Sciatic nerve (tissue), 2 donors: ENCODE measurements around the gene CDK13. TPM values are rescaled to one million over a fixed set of nuclear protein-coding genes. Genes with fewer than 3 reads are reported as not detected.

Experiments
- ATAC-seq: fragments of 200-7000 bp; cut with Tn5 transposase; one replicate; pipeline ENCODE4 v1.9.1; 2020; ENCODE audit warnings: mild to moderate bottlenecking, moderate library complexity
- DNase-seq: peaks from one replicate; pipeline ENCODE4 v3.0.0-alpha.2; 2020; ENCODE audit warnings: low spot score
- intact Hi-C: fragments of 100-400 bp; cut with DNase I; formaldehyde crosslinking; loops from one replicate; pipeline ENCODE4 v1.14.2; 2022
- total RNA-seq: library from RNA; stranded (reverse); fragmentation: NEBNext Ultra II Directional; extraction: Animal tissue kit (Norgen Biotek cat#: 25700); gene quantifications from one replicate; pipeline ENCODE4 v1.2.1, GENCODE V29; 2021
- donor health status: DM: no; HTN: no; CAD: no.
- donor health status: DM: no; HTN: no; CAD: no.

Gene CDK13
- total RNA-seq, 1 donor from 2014 or later, result 77.7 TPM

DNA sequence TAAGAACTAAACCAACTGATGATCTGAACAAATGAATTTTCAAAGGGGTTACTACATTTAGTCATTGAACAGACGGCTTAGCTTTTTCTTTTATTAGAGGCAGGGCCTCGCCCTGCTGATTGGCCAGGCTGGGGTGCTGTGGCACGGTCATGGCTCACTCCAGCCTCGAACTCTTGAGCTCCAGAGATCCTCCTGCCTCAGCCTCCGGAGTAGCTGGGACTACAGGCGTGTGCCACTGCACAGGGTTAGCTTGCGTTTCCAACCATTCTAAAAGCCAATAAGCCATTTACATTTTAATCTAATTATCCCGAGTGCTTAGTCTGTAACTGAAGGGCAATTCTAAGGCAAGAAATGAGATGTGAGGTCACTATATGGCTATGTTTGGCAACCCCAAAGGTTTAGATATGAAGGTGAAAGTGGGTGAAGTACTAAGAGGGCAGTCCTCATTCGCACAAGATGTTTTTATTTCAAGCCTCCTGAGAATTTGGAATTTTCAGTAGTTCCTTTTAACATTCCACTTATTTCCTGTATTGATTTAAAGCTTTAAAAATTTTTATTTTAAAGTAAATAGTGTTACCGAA, 1.6 kb upstream of the CDK13 start:
- intact Hi-C loops, result no loop called here
- no peak for DNase-seq
- no peak for ATAC-seq

- intact Hi-C loops, result no loop called here
- DNase-seq, result peak; percentile 99
- peak; percentile 97 for ATAC-seq
Measured at GRCh38 chr7:39948956-39949928, 814 bp upstream of the CDK13 start.

DNA sequence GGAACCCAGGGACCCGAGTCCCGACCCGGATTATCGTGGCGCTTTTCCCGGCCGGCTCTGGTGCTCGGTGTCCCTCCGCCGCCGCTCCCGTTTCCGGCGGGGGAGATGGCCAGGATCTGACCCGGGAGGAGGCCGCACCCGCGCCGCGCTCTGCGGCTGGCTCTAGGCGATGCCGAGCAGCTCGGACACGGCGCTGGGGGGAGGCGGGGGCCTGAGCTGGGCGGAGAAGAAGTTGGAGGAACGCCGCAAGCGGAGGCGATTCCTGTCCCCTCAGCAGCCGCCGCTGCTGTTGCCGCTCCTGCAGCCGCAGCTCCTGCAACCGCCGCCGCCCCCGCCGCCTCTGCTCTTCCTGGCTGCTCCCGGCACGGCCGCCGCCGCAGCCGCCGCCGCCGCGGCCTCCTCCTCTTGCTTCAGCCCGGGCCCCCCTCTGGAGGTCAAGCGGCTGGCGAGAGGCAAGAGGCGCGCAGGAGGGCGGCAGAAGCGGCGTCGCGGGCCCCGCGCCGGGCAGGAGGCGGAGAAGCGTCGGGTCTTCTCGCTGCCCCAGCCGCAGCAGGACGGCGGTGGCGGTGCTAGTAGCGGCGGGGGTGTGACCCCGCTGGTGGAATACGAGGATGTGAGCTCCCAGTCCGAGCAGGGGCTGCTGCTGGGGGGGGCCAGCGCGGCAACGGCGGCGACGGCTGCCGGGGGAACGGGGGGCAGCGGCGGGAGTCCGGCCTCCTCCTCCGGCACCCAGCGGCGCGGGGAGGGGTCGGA, 593 bp downstream of the CDK13 start:
- DNase-seq (peak; percentile 78), ATAC-seq (no peak)
- intact Hi-C loops, result no loop called here

DNA sequence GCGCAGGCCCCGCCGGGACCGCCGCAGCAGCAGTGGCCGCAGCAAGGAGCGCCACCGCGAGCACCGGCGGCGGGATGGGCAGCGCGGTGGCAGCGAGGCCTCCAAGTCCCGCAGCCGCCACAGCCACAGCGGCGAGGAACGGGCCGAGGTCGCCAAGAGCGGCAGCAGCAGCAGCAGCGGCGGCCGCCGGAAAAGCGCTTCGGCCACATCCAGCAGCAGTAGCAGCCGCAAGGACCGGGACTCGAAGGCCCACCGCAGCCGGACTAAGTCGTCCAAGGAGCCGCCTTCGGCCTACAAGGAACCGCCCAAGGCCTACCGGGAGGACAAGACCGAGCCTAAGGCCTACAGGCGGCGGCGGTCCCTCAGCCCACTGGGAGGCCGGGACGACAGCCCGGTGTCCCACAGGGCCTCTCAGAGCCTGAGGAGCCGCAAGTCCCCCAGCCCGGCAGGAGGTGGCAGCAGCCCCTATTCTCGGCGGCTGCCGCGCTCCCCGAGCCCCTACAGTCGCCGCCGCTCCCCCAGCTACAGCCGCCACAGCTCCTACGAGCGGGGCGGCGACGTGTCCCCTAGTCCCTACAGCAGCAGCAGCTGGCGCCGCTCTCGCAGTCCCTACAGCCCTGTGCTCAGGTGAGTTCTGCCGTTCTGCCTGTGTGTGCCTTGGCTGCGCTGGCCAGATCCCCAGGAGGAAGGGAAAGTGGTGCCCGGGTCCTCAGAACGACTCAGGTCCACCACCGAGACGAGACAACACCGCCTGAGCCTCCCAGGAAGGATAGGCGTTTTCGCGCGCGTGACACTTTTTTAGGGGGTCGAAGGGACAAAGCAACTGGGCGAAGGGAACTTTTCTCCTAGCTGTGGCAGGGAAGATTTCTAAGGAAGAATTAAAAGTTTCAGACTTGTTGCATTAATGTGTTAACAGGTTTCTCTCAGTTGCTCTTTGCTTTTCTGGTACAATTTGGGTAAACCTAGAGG, 1.5 kb downstream of the CDK13 start:
- ATAC-seq, result no peak
- peak; percentile 68 for DNase-seq
- intact Hi-C loops, result no loop called here

DNA sequence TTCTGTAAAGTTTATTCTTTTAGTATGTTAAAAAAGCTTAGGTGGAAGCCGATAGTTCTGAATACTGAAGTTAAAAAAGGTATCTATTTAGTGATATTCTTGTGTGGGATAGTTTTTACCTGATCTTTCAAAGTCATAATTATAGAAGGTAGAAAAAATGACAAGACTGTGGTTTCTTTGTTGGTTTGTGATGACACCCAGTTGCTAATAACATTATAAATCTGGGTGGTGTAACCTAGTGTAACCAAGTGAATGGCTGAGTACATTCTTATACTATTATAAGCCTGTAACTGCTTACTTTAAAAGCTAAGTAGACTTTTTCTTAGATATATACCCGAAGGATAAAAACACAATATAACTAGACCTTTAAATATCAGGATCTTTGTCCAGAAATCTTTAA, 2.3 kb downstream of the CDK13 start:
- DNase-seq, result no peak
- intact Hi-C loops, result no loop called here
- ATAC-seq, result no peak

DNA sequence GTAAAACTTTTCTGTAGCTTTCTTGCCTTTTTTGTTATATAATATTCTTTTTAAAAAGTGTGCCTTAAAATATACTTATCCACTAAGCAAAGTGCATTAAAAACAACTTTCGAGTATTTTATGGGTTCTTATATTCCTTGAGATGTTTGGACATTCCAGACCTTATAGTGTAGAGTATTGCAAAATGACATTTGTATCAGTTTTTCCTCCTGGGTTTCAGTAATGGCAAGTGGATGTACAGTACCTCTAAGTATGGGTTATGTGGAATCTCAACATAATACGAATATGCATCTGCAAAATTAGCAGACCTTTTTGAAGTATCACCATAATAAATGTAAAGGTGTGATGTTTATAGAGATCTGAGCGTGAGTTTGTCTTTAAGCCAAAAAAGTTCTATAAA, 2.7 kb downstream of the CDK13 start:
- ATAC-seq, result no peak
- DNase-seq, result no peak
- intact Hi-C loops, result no loop called here

DNA sequence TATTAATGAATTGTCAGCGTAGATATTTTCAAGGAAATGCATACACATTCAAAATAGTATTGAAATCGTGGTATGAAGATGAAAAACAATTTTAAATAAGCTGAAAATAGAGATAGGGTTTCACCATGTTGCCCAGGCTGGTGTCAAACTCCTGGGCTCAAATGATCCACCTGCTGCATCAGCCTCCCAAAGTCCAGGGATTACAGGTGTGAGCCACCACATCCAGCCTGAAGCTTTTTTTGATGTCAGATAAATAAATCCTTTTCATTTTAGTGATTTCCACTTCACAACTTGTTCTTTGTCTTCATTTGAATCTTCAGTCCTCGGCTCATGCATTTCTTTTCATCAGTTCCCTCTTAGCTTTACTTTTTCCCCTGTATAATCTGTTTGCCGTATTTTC, 4.6 kb downstream of the CDK13 start:
- DNase-seq, result no peak
- ATAC-seq, result no peak
- intact Hi-C loops, result no loop called here

- no peak for ATAC-seq
- DNase-seq, result no peak
- intact Hi-C loops, result no loop called here
Measured at GRCh38 chr7:39958038-39958437, 8.0 kb downstream of the CDK13 start.

GRCh38 chr7:39967406-39968161, 17.5 kb downstream of the CDK13 start:
- DNase-seq (no peak), ATAC-seq (no peak)
- intact Hi-C loops, result no loop called here

DNA sequence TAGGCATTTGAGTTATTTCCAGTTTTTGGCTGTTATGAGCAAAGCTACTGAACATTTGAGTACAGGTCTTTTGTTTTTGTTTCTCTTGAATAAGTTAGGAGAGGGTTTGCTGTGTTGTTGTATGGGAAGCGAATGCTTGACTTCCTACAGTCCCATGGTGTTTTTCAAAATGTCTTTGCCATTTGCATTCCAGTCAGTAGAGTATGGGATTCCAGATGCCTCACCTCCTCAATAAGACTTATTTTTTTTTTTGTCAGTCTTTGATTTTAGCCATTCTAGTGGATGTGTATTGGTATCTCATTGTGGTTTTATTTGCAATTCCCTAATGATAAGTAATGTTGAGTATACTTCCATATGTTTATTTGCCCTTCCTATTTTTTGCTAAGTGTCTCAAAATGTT, 19.4 kb downstream of the CDK13 start:
- intact Hi-C loops, result no loop called here
- DNase-seq (no peak), ATAC-seq (no peak)

GRCh38 chr7:39971924-39972323, 21.9 kb downstream of the CDK13 start:
- no peak for ATAC-seq
- intact Hi-C loops, result no loop called here
- DNase-seq, result no peak

GRCh38 chr7:39973801-39974200, 23.7 kb downstream of the CDK13 start:
- ATAC-seq (no peak), DNase-seq (no peak)
- intact Hi-C loops, result no loop called here

DNA sequence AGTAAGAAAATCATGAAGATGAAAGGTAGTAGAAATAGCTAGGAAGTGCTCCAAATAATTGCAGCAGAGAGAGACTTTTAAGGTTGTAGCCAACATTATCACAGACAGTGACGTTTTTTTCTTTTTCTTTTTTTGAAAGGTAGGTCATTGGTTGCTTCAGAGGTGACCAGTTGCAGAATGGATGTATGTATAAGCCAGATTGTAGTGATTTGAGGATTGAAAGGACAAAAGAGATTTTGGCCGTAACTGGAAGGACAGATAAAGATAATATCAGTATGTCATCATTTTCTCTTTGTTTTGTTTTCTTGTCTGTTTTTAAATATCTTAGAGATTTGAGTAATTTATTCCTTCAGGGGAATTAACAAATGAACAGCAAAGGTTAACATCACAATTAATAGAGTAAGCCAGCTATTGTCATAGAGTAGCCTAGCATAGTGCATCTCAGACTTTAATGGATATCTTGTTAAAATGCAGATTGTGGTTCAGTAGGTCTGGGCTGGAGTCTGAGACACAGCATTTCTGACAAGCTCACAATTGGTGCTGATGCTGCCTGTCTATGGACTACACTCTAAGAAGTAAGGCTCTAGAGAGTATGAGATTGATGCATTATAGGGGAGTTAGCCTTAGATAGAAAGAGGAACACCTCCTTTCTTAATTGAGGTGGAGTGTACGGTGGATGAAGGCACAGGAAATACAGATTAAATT, 28.3 kb downstream of the CDK13 start:
- DNase-seq (no peak), ATAC-seq (no peak)
- intact Hi-C loops, result no loop called here

- intact Hi-C loops, result no loop called here
- ATAC-seq (no peak), DNase-seq (no peak)
Measured at GRCh38 chr7:39979406-39980073, 29.5 kb downstream of the CDK13 start.

- intact Hi-C loops, result no loop called here
- DNase-seq (no peak), ATAC-seq (no peak)
Measured at GRCh38 chr7:39985398-39985918, 35.4 kb downstream of the CDK13 start.

DNA sequence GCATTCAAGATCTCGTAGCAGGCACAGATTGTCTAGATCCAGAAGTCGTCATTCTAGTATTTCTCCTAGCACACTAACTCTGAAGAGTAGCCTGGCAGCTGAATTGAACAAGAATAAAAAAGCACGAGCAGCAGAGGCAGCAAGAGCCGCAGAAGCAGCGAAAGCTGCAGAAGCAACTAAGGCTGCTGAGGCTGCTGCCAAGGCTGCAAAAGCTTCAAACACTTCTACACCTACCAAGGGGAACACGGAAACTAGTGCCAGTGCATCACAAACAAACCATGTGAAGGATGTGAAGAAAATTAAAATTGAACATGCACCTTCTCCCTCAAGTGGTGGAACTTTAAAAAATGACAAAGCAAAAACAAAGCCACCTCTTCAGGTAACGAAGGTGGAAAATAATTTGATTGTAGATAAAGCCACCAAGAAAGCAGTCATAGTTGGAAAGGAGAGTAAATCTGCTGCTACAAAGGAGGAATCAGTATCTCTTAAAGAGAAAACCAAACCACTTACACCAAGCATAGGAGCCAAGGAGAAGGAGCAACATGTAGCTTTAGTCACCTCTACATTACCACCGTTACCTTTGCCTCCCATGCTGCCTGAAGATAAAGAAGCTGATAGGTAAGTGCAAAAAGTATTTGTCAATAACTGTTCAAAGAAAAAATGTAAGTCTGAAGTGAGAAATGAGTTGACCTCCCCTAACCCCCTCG, 37.7 kb downstream of the CDK13 start:
- intact Hi-C loops, result no loop called here
- ATAC-seq (no peak), DNase-seq (no peak)
